ACC112 (cell line): ENCODE measurements around the gene TUBGCP5.

Experiments used
- H2AFZ ChIP-seq: fragments of 200-600 bp; sonication (generic); one replicate; pipeline ENCODE4 v1.6.0; 2017; ENCODE audit warnings: antibody characterized with exemption, low read length; ENCODE audit not compliant: unreplicated experiment
- H3K27ac ChIP-seq: fragments of 200-600 bp; sonication (generic); 2 replicates; pipeline ENCODE4 v1.5.1; 2014; ENCODE audit warnings: low read depth, mild to moderate bottlenecking, antibody characterized with exemption, low read length, moderate library complexity
- H3K27me3 ChIP-seq: fragments of 200-600 bp; sonication (generic); 2 replicates; pipeline ENCODE4 v1.6.1; 2014; ENCODE audit warnings: mild to moderate bottlenecking, antibody characterized with exemption, low read length, moderate library complexity, mixed read lengths; ENCODE audit not compliant: insufficient read depth
- H3K36me3 ChIP-seq: fragments of 200-600 bp; sonication (generic); 2 replicates; pipeline ENCODE4 v1.6.1; 2016; ENCODE audit warnings: mild to moderate bottlenecking, antibody characterized with exemption, low read length, moderate library complexity, mixed read lengths; ENCODE audit not compliant: insufficient read depth
- H3K4me1 ChIP-seq: fragments of 200-600 bp; sonication (generic); one replicate; pipeline ENCODE4 v1.6.1; 2016; ENCODE audit warnings: low read length, mixed read lengths; ENCODE audit not compliant: insufficient read depth, unreplicated experiment, control insufficient read depth
- H3K4me3 ChIP-seq: fragments of 200-600 bp; sonication (generic); 2 replicates; pipeline ENCODE4 v1.5.1; 2014; ENCODE audit warnings: mild to moderate bottlenecking, low read depth, low read length
- H3K79me2 ChIP-seq: fragments of 200-600 bp; sonication (generic); one replicate; pipeline ENCODE4 v1.6.0; 2016; ENCODE audit warnings: low read length; ENCODE audit not compliant: control insufficient read depth, unreplicated experiment, insufficient read depth

Gene TUBGCP5

GRCh38 chr15:22978691-22979237 lies 60.6 kb downstream of the TUBGCP5 start:
- H3K4me1 ChIP-seq: peaks cover 6% of the 10 kb centered on the region
- H3K36me3 ChIP-seq: no peaks in the 10 kb centered on the region
- H3K27ac ChIP-seq: no peak overlapping the region
- H3K79me2 ChIP-seq: peaks cover 54% of the 10 kb centered on the region
- H3K27me3 ChIP-seq: no peaks in the 10 kb centered on the region
- H2AFZ ChIP-seq: no peak overlapping the region
- H3K4me3 ChIP-seq: peak overlapping the region; percentile 100

- Histone ChIP-seq H3K79me2 (peaks cover 86% of the 10 kb centered on the region), H3K36me3 (peaks cover 8% of the 10 kb centered on the region; the same call in 1 of the 2 replicates), H3K4me3 (no peak overlapping the region), H3K4me1 (peaks cover 6% of the 10 kb centered on the region), H3K27ac (no peak overlapping the region), H2AFZ (no peak overlapping the region), H3K27me3 (no peaks in the 10 kb centered on the region)
These were observed 64.6 kb downstream of the TUBGCP5 start for GRCh38 chr15:22974745-22975144.

- H3K4me3 ChIP-seq: no peak overlapping the region
- no peak overlapping the region for H3K27ac ChIP-seq
- no peak overlapping the region for H2AFZ ChIP-seq
- peaks cover 6% of the 10 kb centered on the region for H3K4me1 ChIP-seq
- H3K36me3 ChIP-seq: peaks cover 14% of the 10 kb centered on the region; the same call in 1 of the 2 replicates
- peaks cover 86% of the 10 kb centered on the region for H3K79me2 ChIP-seq
- no peaks in the 10 kb centered on the region for H3K27me3 ChIP-seq
These were observed 65.4 kb downstream of the TUBGCP5 start for GRCh38 chr15:22973987-22974386.

DNA sequence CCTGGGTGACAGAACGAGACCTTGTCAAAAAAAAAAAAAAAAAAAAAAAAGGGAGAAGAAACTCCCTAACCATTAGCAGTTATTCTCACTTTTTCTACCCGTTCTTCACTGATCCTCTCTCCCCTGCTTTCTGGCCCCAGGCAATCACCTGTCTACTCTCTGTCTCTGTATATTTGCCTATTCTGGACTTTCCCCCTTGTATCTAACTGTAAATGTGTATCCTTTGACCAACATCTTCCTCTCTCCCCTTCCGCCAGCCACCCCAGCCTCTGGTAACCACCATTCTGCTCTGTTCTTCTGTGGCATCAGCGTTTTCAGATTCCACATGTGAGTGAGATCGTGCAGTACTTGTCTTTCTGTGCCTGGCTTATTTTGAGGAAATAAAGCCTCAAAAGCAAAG lies 66.1 kb downstream of the TUBGCP5 start:
- peaks cover 85% of the 10 kb centered on the region for H3K79me2 ChIP-seq
- peaks cover 14% of the 10 kb centered on the region; the same call in 1 of the 2 replicates for H3K36me3 ChIP-seq
- no peak overlapping the region for H3K4me3 ChIP-seq

GRCh38 chr15:22969489-22969888 lies 69.9 kb downstream of the TUBGCP5 start:
- Histone ChIP-seq H3K4me3 (no peak overlapping the region), H3K27me3 (no peaks in the 10 kb centered on the region), H3K4me1 (peaks cover 15% of the 10 kb centered on the region), H2AFZ (no peak overlapping the region), H3K27ac (peak overlapping the region; percentile 85; the same call in 1 of the 2 replicates), H3K36me3 (peaks cover 14% of the 10 kb centered on the region; the same call in 1 of the 2 replicates), H3K79me2 (peaks cover 84% of the 10 kb centered on the region)

More for the DNA sequence above, 66.1 kb downstream of the TUBGCP5 start:
- peaks cover 6% of the 10 kb centered on the region for H3K4me1 ChIP-seq
- H3K27me3 ChIP-seq: no peaks in the 10 kb centered on the region
- no peak overlapping the region for H3K27ac ChIP-seq
- H2AFZ ChIP-seq: no peak overlapping the region

- peaks cover 25% of the 10 kb centered on the region for H3K4me1 ChIP-seq
- peak overlapping the region; percentile 85 for H3K27ac ChIP-seq
- peaks cover 85% of the 10 kb centered on the region for H3K79me2 ChIP-seq
These were observed 71.0 kb downstream of the TUBGCP5 start for GRCh38 chr15:22968366-22968765.

GRCh38 chr15:22967084-22967770 lies 72.1 kb downstream of the TUBGCP5 start:
- H2AFZ ChIP-seq: no peak overlapping the region
- no peak overlapping the region for H3K4me3 ChIP-seq
- H3K4me1 ChIP-seq: peaks cover 25% of the 10 kb centered on the region
- peaks cover 87% of the 10 kb centered on the region for H3K79me2 ChIP-seq
- no peaks in the 10 kb centered on the region for H3K27me3 ChIP-seq
- H3K36me3 ChIP-seq: peaks cover 14% of the 10 kb centered on the region; the same call in 1 of the 2 replicates
- peak overlapping the region; percentile 85; the same call in 1 of the 2 replicates for H3K27ac ChIP-seq

More at GRCh38 chr15:22968366-22968765, 71.0 kb downstream of the TUBGCP5 start:
- H2AFZ ChIP-seq: no peak overlapping the region
- peaks cover 14% of the 10 kb centered on the region; the same call in 1 of the 2 replicates for H3K36me3 ChIP-seq
- H3K27me3 ChIP-seq: no peaks in the 10 kb centered on the region
- H3K4me3 ChIP-seq: peak overlapping the region; percentile 32; the same call in 1 of the 2 replicates

GRCh38 chr15:22966321-22967083 lies 72.9 kb downstream of the TUBGCP5 start:
- Histone ChIP-seq H3K4me1 (peaks cover 32% of the 10 kb centered on the region), H3K79me2 (peaks cover 85% of the 10 kb centered on the region), H2AFZ (no peak overlapping the region), H3K27me3 (no peaks in the 10 kb centered on the region), H3K36me3 (peaks cover 14% of the 10 kb centered on the region; the same call in 1 of the 2 replicates), H3K4me3 (no peak overlapping the region), H3K27ac (no peak overlapping the region)

DNA sequence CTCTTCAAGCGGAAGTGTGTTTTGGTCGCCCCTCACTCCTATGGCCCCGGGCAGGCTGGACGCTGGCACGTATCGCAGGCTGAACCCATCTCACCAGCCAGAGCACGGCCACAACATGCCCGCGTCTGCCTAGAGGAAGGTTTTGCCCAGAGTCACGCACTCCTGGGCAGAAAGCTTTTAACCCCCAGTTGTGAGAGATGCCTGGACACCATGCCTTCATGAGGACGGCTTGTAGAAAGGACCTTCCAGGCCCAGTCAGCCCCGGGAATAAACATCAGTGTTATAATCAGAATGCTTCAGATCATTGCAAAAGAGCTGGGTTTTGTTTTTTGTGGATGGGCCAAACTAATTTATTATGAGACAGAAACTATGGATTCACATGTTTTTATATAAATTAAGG lies 75.7 kb downstream of the TUBGCP5 start:
- Histone ChIP-seq H3K4me3 (no peak overlapping the region), H3K27ac (no peak overlapping the region), H3K79me2 (peaks cover 85% of the 10 kb centered on the region), H2AFZ (no peak overlapping the region), H3K36me3 (no peaks in the 10 kb centered on the region), H3K27me3 (no peaks in the 10 kb centered on the region), H3K4me1 (peaks cover 33% of the 10 kb centered on the region)

DNA sequence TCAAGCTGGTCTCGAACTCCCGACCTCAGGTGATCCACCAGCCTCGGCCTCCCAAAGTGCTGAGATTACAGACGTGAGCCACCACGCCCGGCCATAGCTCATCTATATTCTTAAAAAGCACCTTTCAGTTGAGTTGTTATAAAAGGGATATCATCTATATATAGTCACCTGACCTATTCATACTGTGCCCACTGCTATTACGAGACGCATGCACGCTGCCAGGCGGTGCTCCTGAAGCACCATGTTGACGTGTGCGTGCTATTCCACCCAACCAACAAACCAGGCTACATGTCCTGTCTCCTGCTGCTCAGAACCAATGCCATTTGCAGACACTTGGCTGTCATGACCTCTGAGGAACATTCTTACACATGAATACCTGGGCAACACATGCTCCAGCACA lies 76.8 kb downstream of the TUBGCP5 start:
- Histone ChIP-seq H3K4me3 (no peak overlapping the region), H3K79me2 (peaks cover 91% of the 10 kb centered on the region), H3K27me3 (no peaks in the 10 kb centered on the region), H3K4me1 (peaks cover 27% of the 10 kb centered on the region), H3K27ac (no peak overlapping the region), H3K36me3 (no peaks in the 10 kb centered on the region), H2AFZ (no peak overlapping the region)
